ENCODE measurements around the gene ILKAP. TPM values are rescaled to one million over a fixed set of nuclear protein-coding genes. Genes with fewer than 3 reads are reported as not detected.

Gene ILKAP
- total and polyA plus RNA-seq, 2 of the 4 experiments (the other 2 are of a cell fraction), result 13.3 to 44.2 TPM

GRCh38 chr2:238203973-238204683, 633 bp upstream of the ILKAP start:
- peak overlapping the region; percentile 70 for H2BK120ac ChIP-seq (ENCODE audit: low read depth, low read length)
- H3K4ac ChIP-seq (ENCODE audit: low read depth, low read length), result peak overlapping the region; percentile 89
- in situ Hi-C loops (cut with MboI; ENCODE audit: low sequenced_read_pairs) (no loop called here), dilution Hi-C loops (cut with HindIII; ENCODE audit: low sequenced_read_pairs, unreplicated experiment) (no loop called here), intact Hi-C loops (cut with micrococcal nuclease) (no loop called here)
- 66% methylated on average over 11 of the region's 18 CpGs; no CpG with 5 or more reads in 1 of the 2 experiments for WGBS, 2 experiments (ENCODE audit: extremely low coverage in 2 of 2, insufficient read length in 1 of 2)
- H4K20me1 ChIP-seq (ENCODE audit: insufficient read depth, low read length), result peaks cover 34% of the 10 kb centered on the region
- peak overlapping the region; percentile 92 for H4K5ac ChIP-seq (ENCODE audit: low read depth, low read length)
- 0 out of 2 replicates have a peak, but pooled peaks have one; percentile 3 for ATAC-seq (ENCODE audit: low read depth)
- POLR2A ChIA-PET (ENCODE audit: unreplicated experiment), result interaction anchor here (1.0 kb wide), 1 partner anchor 28 kb away, joined by 4 read pairs; no protein-coding TSS in a partner anchor
- peak overlapping the region; percentile 94 for H4K91ac ChIP-seq (ENCODE audit: insufficient read depth, low read depth, low read length)
- no TSS peak for BruUV-seq (replicated peaks)
- CTCF ChIA-PET, result no interaction called here
- H3K4me2 ChIP-seq (ENCODE audit: low read depth, low read length), result peak overlapping the region; percentile 82
- peak overlapping the region; percentile 62 for H3K9ac ChIP-seq (ENCODE audit: low read depth, low read length)
- H3K79me1 ChIP-seq (ENCODE audit: low read depth in 1 of 2, low read length in 2 of 2), result peaks cover 0 to 33% of the 10 kb centered on the region in 2 experiments; a peak in 3 of 4 replicates
- H3K9me3 ChIP-seq (ENCODE audit: control insufficient read depth, insufficient read depth, low read length), result no peaks in the 10 kb centered on the region
- H3K27ac ChIP-seq (ENCODE audit: insufficient read depth, low read length), result peak overlapping the region; percentile 54
- H3K18ac ChIP-seq (ENCODE audit: low read depth, low read length), result peak overlapping the region; percentile 78
- peaks cover 4% of the 10 kb centered on the region; the same call in 1 of the 2 replicates for H3K9me1 ChIP-seq (ENCODE audit: insufficient read depth, low read length)
- peak overlapping the region; percentile 90 for H3K56ac ChIP-seq (ENCODE audit: extremely low read depth, insufficient read depth, low read length)
- H2BK5ac ChIP-seq (ENCODE audit: low read depth, low read length, poor library complexity, severe bottlenecking), result peak overlapping the region; percentile 46
- peak overlapping the region; percentile 97 for H3K14ac ChIP-seq (replicated peaks; ENCODE audit: low read depth, low read length)
- DNase-seq, result no peak
- H2BK20ac ChIP-seq (ENCODE audit: low read depth, low read length), result no peak overlapping the region
- H2AFZ ChIP-seq (replicated peaks; ENCODE audit: low read length, poor library complexity), result peak overlapping the region; percentile 96
- H3K36me3 ChIP-seq (ENCODE audit: control insufficient read depth, insufficient read depth, low read length), result 0 out of 2 replicates have a peak, but pooled peaks cover 1% of the 10 kb centered on the region
- peak overlapping the region; percentile 89 for H2AK9ac ChIP-seq (replicated peaks; ENCODE audit: low read depth, low read length, poor library complexity)
- peak overlapping the region; percentile 88 for H2AK5ac ChIP-seq (ENCODE audit: low read depth, low read length)
- peak overlapping the region; percentile 50 for H3K4me3 ChIP-seq (ENCODE audit: insufficient read depth, low read depth, low read length)
- H3K23ac ChIP-seq (ENCODE audit: low read depth, low read length), result peak overlapping the region; percentile 92
- H3K4me1 ChIP-seq (ENCODE audit: control insufficient read depth, insufficient read depth, low read length), result peaks cover 6% of the 10 kb centered on the region
- H2BK15ac ChIP-seq (ENCODE audit: low read depth, low read length), result 0 out of 3 replicates have a peak overlapping the region, but pooled peaks have one; percentile 15
- H4K8ac ChIP-seq (ENCODE audit: low read depth in 2 of 2, low read length in 2 of 2), result peak overlapping the region; percentile 99
- peaks cover 12% of the 10 kb centered on the region for H3K27me3 ChIP-seq (ENCODE audit: control insufficient read depth, insufficient read depth, low read length)
- TF ChIP-seq MXI1 (IDR thresholded peaks at IDR 0.05; ENCODE audit: borderline replicate concordance, low read depth, low read length), result no peak
- no peak for TF ChIP-seq FOS (IDR thresholded peaks at IDR 0.05; ENCODE audit: low read depth, low read length)
- no peak for TF ChIP-seq CEBPB (IDR thresholded peaks at IDR 0.05; ENCODE audit: low read depth, low read length)
- TF ChIP-seq POLR2A (IDR thresholded peaks at IDR 0.05; ENCODE audit: low read depth, low read length), result no peak
- no peak for TF ChIP-seq RFX5 (IDR thresholded peaks at IDR 0.05; ENCODE audit: low read depth, low read length)
- no peak for TF ChIP-seq NFE2L2 (IDR thresholded peaks at IDR 0.05; ENCODE audit: low read depth, low read length)
- no peak for TF ChIP-seq MAFK (IDR thresholded peaks at IDR 0.05; ENCODE audit: low read depth, low read length)
- TF ChIP-seq USF2 (IDR thresholded peaks at IDR 0.05; ENCODE audit: low read depth, low read length), result no peak
- no peak for TF ChIP-seq SMC3 (IDR thresholded peaks at IDR 0.05; ENCODE audit: low read depth, low read length)
- no peak for TF ChIP-seq RCOR1 (IDR thresholded peaks at IDR 0.05; ENCODE audit: insufficient replicate concordance, low read length)
- no peak for TF ChIP-seq CHD1 (IDR thresholded peaks at IDR 0.05; ENCODE audit: low read depth, low read length)
- TF ChIP-seq RAD21 (IDR thresholded peaks at IDR 0.05; ENCODE audit: low read length), result no peak
- TF ChIP-seq ELK1 (IDR thresholded peaks at IDR 0.05; ENCODE audit: borderline replicate concordance, low read depth, low read length), result no peak
- TF ChIP-seq CTCF (conservative IDR thresholded peaks at IDR 0.05; ENCODE audit: low read depth, low read length), result no peak
- TF ChIP-seq MAZ (IDR thresholded peaks at IDR 0.05; ENCODE audit: borderline replicate concordance, low read depth, low read length), result no peak
